Measurements from ENCODE around the gene LOXL3.

LOXL3 gene

DNA sequence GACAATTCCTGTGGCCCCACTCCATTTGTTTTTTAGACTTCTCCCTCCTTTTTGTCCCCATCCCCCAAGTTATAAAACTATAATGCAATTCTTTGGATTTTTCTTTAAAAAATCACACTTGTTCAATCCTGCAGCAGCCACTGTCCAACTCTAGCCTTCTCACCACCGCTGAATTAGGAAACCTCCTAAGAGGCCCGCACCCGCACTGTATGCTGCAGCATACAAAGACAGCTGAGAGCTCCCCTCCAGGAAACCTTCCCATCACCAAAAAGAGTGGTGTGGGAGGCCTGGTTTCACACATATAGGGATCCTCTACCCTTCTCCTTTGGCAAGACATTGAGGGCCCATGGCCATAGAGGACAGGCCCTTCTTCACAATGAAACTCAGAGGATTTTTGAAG is 49.2 kb downstream of the LOXL3 start:
- DNase-seq = no peak

DNA sequence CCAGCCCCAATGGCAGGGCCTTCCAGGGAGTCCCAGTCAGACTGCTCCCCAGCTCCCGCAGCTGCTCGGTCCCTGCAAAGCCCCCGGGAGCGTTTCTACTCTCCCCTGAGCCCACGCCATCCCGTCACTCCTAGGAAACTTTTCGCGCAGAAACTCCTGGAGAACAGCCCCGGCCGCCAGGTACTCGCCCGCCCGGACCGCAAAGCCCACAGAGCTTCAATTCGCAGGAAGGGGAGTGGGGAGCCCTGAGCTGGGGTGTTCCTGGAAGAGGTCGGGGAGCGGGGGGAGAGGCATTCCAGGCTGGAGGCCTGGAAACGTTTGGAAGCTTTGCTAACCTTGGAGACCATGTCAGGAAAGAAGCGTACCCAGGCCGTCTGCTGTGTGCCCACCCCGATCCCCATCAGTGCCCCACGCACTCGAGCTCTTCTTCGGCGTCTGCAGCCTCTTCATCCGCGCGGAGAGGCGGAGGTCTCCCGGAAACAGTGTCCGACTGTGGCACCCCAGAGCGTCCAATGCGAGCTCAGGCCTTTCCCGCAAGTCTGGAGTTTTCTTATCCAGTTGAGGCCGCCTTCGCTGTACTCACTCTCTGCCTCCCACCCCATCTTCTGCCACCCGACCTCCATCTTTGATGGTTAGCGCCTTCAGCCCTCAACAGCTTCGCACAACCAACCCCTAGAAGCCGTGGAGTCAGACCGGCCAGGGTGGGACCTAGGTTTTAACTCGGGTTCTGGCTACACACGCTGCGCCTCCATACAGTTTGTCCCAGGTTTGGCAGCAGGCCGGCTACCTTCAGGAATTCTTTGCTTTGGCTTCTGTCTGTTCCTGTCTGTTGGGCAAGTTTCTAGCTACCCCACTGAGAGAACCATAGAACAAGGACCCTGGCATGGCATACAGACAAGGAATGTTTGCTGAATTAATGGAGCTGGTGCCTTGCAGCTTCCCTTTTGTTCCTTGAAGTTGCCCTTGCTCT is 50.0 kb downstream of the LOXL3 start:
- DNase-seq = no peak

DNA sequence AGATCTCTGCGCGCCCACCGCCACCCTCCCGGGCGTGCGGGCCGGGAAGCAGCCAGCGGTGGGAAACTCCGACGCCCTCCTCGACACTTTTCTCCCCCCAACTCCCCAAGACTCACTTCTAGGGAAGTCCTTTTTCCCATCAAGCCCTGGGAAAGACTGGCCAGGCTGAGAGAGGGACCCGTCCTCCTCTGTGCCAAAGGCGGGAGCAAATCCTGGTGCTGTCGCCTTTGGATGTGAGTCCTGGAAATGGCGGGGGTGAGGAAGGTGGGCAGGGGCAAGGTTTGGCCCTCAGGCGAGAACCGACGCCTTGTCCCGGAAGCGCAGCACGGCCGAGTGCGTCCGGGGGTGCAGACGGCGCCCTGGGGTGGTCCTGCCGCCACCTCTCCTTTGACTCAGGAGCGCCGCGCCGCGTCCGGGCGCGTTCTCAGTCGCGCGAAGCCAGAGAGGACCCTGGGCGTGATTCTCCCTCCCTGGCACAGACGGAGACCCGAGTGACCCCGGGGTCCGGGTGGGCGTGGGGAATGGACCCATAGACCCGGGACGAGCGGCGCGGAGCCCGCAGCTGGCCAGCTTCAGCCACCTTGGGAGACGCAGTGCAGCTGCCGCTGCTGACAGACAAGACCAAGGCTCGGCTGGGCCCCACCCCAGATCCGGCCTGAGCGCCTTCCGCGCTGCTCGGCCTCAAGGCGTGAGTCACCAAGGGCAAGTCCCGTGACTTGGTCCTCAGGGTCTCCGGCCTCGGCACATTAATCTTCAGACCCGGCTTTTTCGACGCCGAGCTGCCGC is 50.8 kb downstream of the LOXL3 start:
- no peak for DNase-seq

DNA sequence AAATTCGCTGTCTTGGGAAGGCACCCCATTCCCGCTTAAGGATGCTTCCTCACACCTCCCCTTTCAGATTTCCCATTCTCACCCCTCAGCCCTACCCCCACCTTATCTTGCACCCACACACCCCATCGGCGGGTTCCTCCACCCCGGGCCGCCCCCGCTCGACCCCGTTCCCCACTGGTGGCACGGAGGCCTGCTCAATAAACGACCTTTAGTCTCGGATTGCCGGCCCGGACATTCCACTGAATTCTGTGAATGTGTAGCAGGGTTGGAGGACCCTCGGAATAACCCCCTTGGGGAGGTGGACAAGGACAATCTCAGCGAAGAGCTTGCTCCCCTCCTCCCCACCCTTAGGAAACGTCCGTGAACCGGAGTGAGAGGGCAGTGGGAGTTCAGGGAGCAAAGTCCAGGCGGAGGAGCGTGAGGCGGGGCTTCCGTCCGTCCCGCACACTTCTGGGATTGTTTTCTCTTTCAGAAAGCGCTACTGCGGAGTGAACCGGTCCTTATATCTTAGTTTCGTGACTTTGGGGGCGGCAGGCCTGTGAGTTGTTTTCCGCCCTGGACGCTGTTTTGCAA is 51.5 kb downstream of the LOXL3 start:
- no peak for DNase-seq

DNA sequence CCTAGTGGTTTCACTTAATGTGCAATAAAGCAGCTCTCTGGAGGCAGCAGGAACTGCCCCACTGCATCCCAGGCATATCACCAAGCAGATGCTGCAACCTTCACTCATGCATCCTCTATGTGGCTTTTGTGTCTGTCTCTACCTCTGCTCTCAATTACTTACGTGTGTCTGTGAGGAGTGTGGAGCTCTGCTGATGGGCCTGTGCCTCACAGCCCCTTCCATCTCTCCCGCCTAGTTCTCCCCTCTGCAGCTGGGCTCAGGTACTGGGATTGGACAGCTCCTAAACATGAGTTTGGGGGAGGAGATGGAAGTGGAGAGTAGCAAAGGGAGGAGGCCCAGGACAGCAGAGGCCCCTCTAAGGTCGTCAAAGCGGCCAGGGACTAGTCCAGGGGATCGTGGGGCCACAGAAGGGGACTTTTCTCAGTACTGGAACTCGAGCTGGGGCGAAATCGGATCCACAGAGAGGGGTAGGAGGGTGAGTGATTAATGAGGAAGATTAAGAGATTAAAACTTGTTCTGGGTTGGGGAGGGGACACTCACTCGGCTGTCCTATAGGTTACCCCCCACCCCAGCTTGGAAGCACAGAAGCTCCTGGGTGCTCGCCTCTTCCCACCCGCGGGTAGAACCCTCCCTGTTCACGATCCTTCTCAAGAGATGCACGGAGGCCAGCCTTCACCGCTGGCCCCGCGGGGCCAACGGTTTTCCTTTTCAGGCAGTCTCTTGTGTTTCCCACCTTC is 52.2 kb downstream of the LOXL3 start:
- DNase-seq = no peak

DNA sequence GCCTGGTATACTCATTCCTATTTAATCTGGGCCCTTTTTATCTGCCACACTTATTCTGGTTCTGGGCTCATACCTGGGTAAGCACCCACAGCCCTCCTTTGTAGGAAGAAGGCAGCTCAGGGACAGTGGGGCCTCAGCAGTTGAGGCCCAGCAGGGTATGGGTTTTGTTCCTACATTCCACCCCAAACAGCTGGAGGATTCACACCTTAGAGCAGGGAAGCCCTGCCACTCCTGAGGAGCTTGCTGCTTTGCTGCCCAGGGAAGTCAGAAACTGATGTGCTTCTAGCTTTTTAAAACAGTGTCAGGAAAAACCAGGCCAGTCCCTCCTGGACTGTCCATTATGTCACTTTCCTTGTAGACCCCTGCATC is 53.2 kb downstream of the LOXL3 start:
- no peak for DNase-seq

DNA sequence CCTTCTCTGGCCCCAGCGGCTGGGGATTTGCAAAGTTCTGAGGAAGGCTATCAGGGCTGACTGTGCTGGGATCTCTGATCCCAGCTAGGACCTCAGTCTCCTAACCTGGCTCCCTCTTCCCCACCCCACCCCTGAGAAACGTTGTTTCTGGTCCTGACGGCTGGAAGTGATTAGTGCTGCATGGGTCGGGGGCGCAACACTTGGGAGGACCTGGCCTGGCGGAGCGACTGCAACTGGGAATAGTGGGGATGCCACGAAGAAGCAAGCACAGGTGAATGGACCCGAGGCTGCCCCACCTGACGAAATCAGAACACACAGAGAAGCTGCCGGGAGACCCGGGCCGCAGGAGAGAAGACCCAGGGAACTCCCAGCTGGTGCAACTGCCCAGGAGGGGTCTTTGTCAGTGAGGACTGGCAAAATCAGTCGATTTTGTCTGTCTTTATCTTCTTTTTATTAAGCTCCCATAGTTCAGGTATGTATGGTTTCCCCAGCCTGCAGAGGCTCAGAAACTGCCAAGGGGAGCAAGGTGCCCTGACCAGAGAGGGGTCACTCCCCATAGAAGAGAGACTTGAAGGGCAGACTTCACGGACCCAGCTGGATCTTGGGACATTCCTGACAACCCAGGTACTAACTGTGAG is 53.7 kb downstream of the LOXL3 start:
- DNase-seq = no peak

DNA sequence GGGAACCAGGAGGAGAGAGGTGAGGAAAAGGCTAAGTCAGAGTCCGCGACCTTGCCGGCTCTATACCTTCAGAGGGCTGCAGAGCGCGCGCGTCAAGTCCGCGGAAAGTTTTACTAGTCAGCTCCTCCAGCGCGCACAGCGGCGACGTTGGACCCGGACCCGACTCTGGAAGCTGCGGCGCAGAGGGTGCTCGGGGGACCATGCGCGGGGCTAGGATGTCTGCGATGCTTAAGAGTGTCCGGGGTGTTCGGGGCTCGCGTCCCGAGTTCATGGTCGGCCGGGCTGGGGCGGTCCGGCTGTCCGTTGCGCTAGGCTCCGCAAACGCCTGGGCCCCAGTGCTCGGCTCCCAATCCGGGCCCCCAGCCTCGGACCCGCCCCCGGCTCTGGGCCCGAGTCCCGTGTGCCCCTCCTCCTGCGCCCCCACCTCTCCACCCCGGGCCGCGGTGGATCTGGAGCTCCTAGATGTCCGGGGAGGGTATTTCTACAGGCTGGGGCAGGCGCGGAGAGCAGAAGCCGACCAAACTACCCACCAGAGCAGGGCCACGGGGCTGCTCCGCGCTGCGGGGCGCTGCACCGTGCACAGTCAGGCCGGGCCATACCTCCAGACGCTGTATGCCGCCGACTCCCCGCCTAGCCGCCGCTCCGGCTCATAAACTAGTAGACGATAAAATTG is 54.3 kb downstream of the LOXL3 start, which contains the start of gene LBX2:
LBX2 (minus strand) TSS at position 337 of the 673 bp plus-strand sequence; CDS start at position 271, 66 bp downstream.
- no peak for DNase-seq

DNA sequence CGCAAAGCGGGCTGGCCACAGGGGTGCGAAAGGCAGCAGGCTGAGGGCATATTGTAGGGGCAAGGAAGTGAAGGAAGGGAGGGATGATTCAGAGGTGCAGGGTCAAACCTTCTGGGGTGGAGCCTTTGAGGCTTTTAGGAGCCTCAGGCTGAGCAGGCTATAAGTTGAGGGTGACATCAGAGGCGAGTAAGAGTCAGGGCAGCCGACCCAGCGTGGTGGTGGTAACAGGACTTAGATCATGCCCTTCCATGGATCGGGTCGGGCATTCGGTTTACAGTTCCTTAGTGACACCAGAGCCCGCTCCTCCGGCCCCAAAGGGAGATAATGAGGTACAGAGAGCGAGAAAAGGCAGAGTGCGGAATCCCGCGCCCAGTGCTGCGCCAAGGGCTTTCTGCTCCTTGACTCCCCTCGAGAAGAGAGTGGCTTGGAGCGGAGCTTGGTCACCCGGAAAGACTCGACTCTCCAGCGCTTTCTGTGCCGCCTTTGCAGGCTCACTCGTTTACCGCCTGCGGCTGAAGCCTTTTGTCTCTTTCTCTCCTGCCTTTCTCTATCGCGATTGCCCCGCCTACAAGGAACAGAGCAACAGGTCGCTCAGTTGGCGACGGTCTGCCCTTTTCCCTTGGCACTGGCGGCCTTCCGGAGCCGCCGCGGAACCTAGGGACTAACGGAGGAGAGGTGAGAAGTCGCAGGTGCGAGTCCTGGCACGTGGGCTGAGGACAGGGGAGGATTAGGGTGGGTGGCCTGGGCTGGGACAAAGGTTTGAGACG is 55.1 kb downstream of the LOXL3 start:
- DNase-seq = no peak

DNA sequence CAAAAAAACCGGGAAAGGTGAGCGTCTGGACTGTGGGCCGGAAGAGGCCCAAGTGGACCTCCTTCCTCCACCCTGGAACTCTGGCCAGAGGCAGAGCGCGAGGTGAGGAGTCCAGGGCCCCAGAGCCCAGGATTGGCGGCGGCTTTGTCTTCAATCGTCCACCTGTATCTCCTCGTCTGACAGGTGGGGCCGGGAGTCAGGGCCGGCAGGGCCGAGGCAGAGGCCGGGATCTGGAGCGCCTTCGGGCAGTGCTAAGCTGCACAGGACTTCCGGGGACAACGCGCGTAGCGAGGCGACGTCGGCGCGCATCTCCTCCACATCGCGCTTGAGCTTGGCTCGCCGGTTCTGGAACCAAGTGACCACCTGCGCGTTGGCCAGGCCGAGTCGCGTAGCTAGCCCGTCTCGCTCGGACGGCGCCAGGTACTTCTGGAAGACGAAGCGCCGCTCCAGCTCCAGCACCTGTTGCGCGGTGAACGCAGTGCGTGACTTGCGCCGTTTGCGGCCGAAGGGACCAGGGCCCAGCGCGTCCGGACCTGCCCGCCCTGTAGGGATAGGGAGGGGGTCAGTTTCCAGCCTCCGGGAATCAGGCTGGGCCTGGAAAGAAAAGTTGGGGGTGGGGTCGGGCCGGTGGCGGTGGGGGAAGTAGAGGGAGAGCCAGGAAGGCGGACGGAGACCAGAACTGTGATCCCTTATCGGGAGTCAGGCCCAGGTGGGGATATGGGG is 55.8 kb downstream of the LOXL3 start:
- no peak for DNase-seq

DNA sequence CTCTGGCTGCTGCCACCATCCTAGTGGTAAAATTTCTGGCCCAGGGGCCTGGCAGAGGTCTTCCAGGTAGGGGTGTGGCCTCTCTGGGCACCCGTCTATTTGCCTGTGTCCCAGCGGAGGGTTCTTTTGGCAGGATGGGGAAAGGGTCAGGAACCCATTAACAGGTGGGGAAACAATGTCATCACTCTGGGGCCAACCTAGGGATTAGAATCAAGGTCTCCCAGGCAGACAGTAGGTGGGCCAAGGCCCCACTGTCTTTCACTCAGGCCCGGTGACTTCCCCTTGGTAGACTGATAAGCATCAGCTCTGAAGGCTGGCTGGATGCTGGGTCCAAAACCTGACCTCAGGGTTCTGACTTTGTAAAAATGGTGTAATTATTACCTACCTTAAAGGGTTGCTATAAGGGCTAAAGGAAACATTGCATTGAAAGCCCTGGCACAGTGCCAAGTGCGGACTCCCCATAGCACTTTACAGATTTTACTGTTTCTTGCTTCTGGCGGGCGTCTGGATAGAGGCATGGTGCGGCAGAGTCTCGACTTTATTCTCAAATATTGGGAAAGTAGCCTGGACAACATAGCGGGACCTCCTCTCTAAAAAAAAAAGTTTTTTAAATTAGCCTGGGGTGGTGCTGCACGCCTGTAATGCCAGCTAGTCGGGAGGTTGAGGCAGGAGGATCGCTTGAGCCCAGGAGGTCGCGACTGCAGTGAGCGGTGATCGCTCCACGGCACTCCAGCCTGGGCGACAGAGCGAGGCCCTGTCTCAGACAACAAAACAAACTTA is 56.6 kb downstream of the LOXL3 start:
- DNase-seq = no peak

DNA sequence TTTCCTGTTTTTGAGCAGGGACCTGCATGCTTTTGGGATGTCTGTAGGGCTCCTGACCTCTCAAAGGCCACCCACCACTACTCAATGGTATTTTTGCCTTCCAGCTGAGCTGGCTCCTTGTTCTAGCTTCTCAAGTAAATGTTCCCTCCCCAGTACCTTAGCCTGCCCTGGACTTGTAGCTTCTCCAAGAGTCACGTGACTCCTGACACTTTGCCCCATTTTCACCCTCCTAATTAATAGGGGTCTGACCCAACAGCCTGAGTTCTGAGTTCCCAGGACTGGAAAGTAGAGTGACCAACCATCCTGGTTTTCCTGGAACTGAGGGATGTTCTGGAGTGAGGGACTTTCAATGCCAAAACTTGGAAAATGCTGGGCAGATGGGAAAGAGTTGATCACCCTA is 58.3 kb downstream of the LOXL3 start:
- DNase-seq = no peak

DNA sequence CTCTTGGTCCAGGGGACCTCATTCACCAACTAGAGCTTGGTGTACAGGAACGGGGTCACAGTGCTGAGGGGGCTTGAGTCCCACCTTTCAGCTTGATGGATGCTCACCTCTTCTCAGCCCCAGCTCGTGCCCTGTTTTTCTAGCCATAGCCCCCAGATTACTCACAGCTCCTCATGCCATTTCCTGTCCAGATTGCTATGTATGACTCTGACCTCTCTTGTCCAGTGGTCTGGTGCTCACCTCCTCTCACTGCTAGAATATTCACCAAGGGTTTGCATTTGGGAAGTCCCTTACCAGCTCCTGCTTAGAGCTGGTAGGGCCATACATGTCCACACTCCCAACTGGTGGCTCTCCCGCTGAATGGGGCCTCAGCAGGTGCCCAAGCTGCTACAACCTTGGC is 60.2 kb downstream of the LOXL3 start:
- DNase-seq = no peak

DNA sequence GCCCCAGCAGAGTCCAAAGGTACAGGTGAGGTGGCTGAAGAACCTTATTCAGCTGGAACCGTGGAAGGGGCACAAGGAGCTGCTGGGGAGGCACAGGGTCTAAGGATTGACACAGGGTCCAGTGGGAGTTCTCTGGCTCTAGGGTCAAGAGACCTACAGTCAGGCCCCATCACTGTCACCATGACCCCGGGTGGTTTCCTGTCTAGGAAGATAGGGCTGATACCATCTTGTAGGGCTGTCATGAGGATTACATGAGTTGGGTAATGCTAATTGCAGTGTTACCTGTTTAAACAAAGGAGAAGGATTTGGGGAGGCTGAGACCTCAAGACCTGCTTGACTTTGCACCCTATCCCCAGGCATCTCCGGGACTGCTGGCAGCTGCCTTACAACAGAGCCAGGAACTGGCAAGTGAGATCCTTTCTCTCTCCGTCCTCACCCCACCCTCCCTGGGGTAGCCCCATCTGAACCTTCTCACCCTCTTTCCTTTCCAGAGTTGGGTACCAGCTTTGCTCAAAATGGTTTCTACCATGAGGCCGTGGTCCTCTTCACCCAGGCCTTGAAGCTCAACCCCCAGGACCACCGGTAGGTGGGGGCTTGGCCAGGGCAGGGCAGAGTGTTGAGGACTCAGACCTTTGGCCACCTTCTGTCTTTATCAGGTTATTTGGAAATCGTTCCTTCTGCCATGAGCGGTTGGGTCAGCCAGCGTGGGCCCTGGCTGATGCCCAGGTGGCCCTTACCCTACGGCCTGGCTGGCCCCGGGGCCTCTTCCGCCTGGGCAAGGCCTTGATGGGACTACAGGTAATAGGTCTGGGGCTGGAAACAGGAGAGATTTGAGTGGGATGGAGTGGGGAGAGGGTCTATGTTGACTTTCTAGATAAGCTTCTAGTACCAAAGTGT is 61.8 kb downstream of the LOXL3 start:
- DNase-seq = no peak

DNA sequence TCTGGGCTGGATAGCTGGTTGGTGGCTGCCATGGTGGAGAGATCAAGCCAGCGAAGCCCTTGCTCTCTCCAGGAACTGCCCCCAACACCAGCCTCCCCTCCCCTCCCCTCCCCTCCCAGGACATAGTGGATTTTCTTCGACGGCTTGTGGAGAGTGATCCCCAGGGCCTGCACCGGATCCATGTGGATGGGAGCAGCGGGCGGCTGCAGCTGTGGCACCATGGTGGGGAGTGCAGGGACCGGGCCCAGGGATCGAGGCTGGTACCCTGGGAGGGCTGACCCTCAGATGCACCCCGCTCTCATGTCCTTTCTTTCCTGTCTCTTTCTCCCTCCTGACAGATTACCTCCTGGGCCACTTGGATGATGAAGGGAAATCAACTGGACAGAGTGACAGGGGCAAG is 63.8 kb downstream of the LOXL3 start:
- no peak for DNase-seq

DNA sequence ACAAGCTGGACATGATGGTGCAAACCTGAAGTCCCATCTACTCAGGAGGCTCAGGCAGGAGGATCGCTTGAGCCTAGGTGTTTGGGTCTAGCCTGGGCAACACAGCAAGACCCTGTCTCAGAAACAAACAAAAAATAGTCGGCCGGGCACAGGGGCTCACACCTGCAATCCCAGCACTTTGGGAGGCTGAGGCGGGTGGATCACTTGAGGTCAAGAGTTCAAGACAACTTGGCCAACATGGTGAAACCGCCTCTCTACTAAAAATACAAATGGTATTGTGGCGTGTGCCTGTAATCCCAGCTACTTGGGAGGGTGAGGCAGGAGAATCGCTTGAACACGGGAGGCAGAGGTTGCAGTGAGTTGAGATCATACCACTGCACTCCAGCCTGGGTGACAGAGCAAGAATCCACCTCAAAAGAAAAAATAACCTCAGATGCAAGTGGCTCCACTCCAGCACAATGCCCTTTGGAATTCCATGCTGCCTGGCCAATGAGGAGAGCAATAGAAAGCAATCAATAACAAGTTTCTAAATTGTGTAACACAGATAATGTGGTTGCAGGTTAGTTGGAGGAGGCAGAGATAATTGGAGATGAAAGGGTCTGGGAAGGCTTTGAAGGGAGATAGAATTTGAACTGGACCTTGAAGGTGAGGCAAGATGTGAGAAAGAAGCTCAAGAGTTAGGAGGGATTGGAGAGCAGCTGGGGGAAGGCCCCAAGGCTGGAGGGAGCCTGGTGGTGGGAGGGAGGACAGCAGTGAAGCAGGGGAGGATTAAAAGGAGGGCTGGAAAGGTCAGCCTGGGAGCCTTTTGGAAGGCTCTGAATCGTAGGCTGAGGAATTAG is 64.9 kb downstream of the LOXL3 start:
- no peak for DNase-seq

DNA sequence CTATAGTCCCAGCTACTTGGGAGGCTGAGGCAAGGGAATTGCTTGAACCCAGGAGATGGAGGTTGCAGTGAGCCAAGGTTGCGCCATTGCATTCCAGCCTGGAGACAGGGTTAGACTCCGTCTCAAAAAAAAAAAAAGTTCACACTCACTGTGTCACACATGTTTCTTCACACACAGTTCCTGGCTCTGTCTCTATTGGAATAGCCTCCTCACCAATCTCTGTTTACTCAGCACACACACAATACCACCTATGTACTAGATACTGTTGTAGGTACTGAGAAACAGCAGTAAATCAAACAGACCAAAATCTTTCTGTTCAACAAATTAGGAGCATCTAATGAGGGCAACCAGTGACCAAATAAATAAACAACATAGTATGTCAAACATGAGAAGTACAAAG is 67.6 kb downstream of the LOXL3 start:
- DNase-seq = no peak

All from cerebellar nuclear complex (tissue), 1 donor.